ENCODE measurements around the gene NFS1. TPM values are rescaled to one million over a fixed set of nuclear protein-coding genes. Genes with fewer than 3 reads are reported as not detected.

NFS1 gene
- polyA plus RNA-seq, 2 of the 4 experiments (the other 2 are of a cell fraction), result 44.0 to 50.5 TPM

DNA sequence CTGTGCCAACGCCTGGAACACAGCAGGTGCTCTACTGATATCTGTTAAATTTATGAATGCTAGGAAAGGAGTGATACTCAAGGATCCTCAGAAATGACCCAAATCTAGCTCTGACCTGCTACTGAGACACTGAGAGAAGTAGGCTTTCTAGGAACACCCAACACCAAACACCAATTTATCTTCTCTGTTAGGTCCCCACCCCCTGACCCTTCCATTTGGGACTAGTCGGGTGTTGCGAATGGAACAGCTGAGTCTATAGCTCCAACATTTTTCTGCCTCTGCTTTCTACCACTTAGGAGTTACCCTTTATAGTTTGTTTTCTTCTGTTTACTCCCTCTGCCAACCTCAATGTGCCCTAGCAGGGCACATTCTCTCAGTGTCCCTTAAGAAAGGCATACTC, 58.4 kb downstream of the NFS1 start:
- no peak overlapping the region for H3K27ac ChIP-seq
- WGBS (ENCODE audit: missing lambda C conversion rate), result 97% methylated on average over 3 of the region's 3 CpGs
- ChIA-PET POLR2A (no interaction called here), CTCF (interaction anchor here (1.2 to 3.4 kb wide), 2 partner anchors 21 to 114 kb away, joined by 3 to 11 read pairs; no protein-coding TSS in a partner anchor)
- H3K4me3 ChIP-seq, result no peak overlapping the region
- no peak overlapping the region for H3K4me2 ChIP-seq
- no peaks in the 10 kb centered on the region for H3K9me3 ChIP-seq
- TF ChIP-seq CEBPB (IDR thresholded peaks at IDR 0.05) (no peak), KDM5A (IDR thresholded peaks at IDR 0.05) (no peak), GATA3 (IDR thresholded peaks at IDR 0.05; ENCODE audit: borderline replicate concordance) (no peak), FOSB (CRISPR knock-in tag; IDR thresholded peaks at IDR 0.05) (no peak), RNF2 (IDR thresholded peaks at IDR 0.05; ENCODE audit: borderline replicate concordance, low read depth) (no peak), FOSL2 (IDR thresholded peaks at IDR 0.05) (no peak), FOSL2 (CRISPR knock-in tag; IDR thresholded peaks at IDR 0.05) (no peak), CBX8 (IDR thresholded peaks at IDR 0.05) (no peak), NFE2L2 (conservative IDR thresholded peaks at IDR 0.05; ENCODE audit: low read length) (no peak), MAZ (IDR thresholded peaks at IDR 0.05; ENCODE audit: borderline replicate concordance, low read depth, low read length) (no peak)
- TF ChIP-seq, protein P1, sequence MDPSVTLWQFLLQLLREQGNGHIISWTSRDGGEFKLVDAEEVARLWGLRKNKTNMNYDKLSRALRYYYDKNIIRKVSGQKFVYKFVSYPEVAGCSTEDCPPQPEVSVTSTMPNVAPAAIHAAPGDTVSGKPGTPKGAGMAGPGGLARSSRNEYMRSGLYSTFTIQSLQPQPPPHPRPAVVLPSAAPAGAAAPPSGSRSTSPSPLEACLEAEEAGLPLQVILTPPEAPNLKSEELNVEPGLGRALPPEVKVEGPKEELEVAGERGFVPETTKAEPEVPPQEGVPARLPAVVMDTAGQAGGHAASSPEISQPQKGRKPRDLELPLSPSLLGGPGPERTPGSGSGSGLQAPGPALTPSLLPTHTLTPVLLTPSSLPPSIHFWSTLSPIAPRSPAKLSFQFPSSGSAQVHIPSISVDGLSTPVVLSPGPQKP (IDR thresholded peaks at IDR 0.05; ENCODE audit: low read depth, low read length), result no peak
- TF ChIP-seq, protein P2, sequence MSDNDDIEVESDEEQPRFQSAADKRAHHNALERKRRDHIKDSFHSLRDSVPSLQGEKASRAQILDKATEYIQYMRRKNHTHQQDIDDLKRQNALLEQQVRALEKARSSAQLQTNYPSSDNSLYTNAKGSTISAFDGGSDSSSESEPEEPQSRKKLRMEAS (IDR thresholded peaks at IDR 0.05), result no peak
- 0 out of 3 replicates have a peak, but pooled peaks cover 3% of the 10 kb centered on the region for H3K4me1 ChIP-seq
- FAIRE-seq (no peak), DNase-seq (ENCODE audit: low read depth in 1 of 2, low spot score in 1 of 2) (no peak), ATAC-seq (no peak)

DNA sequence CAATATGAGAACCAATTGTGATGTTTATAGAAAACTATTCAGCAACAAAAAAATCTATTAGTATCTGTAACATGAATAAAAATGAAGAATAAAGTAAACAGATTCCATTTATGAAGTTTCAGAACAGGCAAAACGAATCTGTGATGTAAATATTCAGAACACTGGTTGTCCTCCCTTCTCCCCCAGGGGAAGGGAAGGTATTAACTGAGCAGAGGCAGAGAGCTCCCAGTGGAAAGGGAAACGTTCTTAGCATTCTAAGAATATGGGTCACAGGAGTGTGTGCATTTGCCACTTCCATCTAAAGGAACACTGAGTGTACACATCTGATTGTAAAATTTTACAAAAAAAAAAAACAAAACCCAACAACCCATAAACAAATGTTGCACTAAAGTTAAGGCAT, 60.4 kb downstream of the NFS1 start:
- DNase-seq (ENCODE audit: low read depth in 1 of 2, low spot score in 1 of 2) (no peak), ATAC-seq (no peak), FAIRE-seq (no peak)
- H3K4me1 ChIP-seq, result 0 out of 3 replicates have a peak, but pooled peaks cover 3% of the 10 kb centered on the region
- H3K27ac ChIP-seq, result no peak overlapping the region
- H3K4me3 ChIP-seq, result no peak overlapping the region
- WGBS (ENCODE audit: missing lambda C conversion rate), result 59% methylated on average over 2 of the region's 2 CpGs
- POLR2A ChIA-PET, result no interaction called here
- TF ChIP-seq, protein P3, sequence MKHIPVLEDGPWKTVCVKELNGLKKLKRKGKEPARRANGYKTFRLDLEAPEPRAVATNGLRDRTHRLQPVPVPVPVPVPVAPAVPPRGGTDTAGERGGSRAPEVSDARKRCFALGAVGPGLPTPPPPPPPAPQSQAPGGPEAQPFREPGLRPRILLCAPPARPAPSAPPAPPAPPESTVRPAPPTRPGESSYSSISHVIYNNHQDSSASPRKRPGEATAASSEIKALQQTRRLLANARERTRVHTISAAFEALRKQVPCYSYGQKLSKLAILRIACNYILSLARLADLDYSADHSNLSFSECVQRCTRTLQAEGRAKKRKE (CRISPR knock-in tag; IDR thresholded peaks at IDR 0.05; ENCODE audit: low read depth), result no peak
- TF ChIP-seq TP53 (CRISPR knock-in tag; IDR thresholded peaks at IDR 0.05) (no peak), EP300 (IDR thresholded peaks at IDR 0.05) (no peak), KDM1A (IDR thresholded peaks at IDR 0.05; ENCODE audit: low read depth) (no peak), FOSB (CRISPR knock-in tag; IDR thresholded peaks at IDR 0.05) (no peak), POLR2AphosphoS2 (conservative IDR thresholded peaks at IDR 0.05; ENCODE audit: low read length) (no peak), SMC3 (IDR thresholded peaks at IDR 0.05) (no peak), HOXB13 (CRISPR knock-in tag; IDR thresholded peaks at IDR 0.05; ENCODE audit: low read depth) (no peak), EHF (CRISPR knock-in tag; IDR thresholded peaks at IDR 0.05) (no peak)
- TF ChIP-seq, protein P2 (IDR thresholded peaks at IDR 0.05), result no peak
- CTCF ChIA-PET, result interaction anchor here (1.1 to 2.5 kb wide), 3 partner anchors 9 to 13 kb away, joined by 3 to 6 read pairs (median 3); no protein-coding TSS in a partner anchor
- H3K4me2 ChIP-seq, result no peak overlapping the region
- no peaks in the 10 kb centered on the region for H3K9me3 ChIP-seq

DNA sequence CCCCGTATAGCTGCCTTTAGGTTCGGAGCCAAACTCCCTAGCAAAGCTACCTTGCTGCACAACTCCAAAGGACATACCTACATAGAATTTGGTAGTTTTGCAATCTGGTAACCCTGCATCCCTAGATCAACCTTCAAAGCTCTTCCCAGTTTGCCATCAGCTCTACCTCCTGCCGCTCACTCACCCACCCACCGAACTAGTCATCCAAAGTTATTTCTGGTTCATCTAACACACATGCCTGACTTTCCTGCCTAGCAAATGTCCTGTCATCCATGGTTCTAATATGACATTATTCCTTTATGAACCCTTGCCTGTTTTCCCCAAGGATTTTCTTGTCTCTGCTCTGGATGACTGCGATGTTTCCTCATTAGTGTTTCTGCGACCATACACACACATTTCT, 61.9 kb downstream of the NFS1 start:
- H3K9me3 ChIP-seq, result no peaks in the 10 kb centered on the region
- no peak for FAIRE-seq
- H3K4me2 ChIP-seq, result no peak overlapping the region
- CTCF ChIA-PET, result interaction anchor here (0.6 to 2.5 kb wide), 7 partner anchors 11 to 337 kb away, joined by 3 to 9 read pairs (median 3); no protein-coding TSS in a partner anchor
- TF ChIP-seq KDM5A (IDR thresholded peaks at IDR 0.05), result no peak
- no peak for TF ChIP-seq ZSCAN20 (CRISPR knock-in tag; IDR thresholded peaks at IDR 0.05)
- no peak for TF ChIP-seq SMC3 (IDR thresholded peaks at IDR 0.05)
- TF ChIP-seq, protein P4, sequence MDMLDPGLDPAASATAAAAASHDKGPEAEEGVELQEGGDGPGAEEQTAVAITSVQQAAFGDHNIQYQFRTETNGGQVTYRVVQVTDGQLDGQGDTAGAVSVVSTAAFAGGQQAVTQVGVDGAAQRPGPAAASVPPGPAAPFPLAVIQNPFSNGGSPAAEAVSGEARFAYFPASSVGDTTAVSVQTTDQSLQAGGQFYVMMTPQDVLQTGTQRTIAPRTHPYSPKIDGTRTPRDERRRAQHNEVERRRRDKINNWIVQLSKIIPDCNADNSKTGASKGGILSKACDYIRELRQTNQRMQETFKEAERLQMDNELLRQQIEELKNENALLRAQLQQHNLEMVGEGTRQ (IDR thresholded peaks at IDR 0.05), result no peak
- no peak for TF ChIP-seq FOXS1 (CRISPR knock-in tag; IDR thresholded peaks at IDR 0.05)
- TF ChIP-seq, protein P5, sequence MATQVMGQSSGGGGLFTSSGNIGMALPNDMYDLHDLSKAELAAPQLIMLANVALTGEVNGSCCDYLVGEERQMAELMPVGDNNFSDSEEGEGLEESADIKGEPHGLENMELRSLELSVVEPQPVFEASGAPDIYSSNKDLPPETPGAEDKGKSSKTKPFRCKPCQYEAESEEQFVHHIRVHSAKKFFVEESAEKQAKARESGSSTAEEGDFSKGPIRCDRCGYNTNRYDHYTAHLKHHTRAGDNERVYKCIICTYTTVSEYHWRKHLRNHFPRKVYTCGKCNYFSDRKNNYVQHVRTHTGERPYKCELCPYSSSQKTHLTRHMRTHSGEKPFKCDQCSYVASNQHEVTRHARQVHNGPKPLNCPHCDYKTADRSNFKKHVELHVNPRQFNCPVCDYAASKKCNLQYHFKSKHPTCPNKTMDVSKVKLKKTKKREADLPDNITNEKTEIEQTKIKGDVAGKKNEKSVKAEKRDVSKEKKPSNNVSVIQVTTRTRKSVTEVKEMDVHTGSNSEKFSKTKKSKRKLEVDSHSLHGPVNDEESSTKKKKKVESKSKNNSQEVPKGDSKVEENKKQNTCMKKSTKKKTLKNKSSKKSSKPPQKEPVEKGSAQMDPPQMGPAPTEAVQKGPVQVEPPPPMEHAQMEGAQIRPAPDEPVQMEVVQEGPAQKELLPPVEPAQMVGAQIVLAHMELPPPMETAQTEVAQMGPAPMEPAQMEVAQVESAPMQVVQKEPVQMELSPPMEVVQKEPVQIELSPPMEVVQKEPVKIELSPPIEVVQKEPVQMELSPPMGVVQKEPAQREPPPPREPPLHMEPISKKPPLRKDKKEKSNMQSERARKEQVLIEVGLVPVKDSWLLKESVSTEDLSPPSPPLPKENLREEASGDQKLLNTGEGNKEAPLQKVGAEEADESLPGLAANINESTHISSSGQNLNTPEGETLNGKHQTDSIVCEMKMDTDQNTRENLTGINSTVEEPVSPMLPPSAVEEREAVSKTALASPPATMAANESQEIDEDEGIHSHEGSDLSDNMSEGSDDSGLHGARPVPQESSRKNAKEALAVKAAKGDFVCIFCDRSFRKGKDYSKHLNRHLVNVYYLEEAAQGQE (IDR thresholded peaks at IDR 0.05), result no peak
- no peak for TF ChIP-seq NFE2L2 (conservative IDR thresholded peaks at IDR 0.05; ENCODE audit: low read length)
- H3K27ac ChIP-seq, result no peak overlapping the region
- H3K4me1 ChIP-seq, result 0 out of 3 replicates have a peak, but pooled peaks cover 3% of the 10 kb centered on the region
- H3K4me3 ChIP-seq, result no peak overlapping the region
- no peak for DNase-seq (ENCODE audit: low read depth in 1 of 2, low spot score in 1 of 2)
- WGBS (ENCODE audit: missing lambda C conversion rate), result 97% methylated on average over 6 of the region's 6 CpGs
- no peak for ATAC-seq
- POLR2A ChIA-PET, result no interaction called here
